Measurements from ENCODE around the gene CEP152. TPM values are rescaled to one million over a fixed set of nuclear protein-coding genes. Genes with fewer than 3 reads are reported as not detected.

The CEP152 gene
- total RNA-seq, 3 donors from 2014 or later: 5.3 to 13.5 (median 5.9) TPM

- intact Hi-C loops (cut with DNase I; ENCODE audit: low total_unique reads): no loop called here
- Histone ChIP-seq H3K9me3 (no peaks in the 10 kb centered on the region), H3K27ac (no peak overlapping the region)
Measured at GRCh38 chr15:48800245-48800644, 10.6 kb downstream of the CEP152 start.

GRCh38 chr15:48798319-48798718 is 12.6 kb downstream of the CEP152 start:
- Histone ChIP-seq H3K36me3 (no peaks in the 10 kb centered on the region), H3K27me3 (no peaks in the 10 kb centered on the region), H3K27ac (no peak overlapping the region), H3K4me1 (no peaks in the 10 kb centered on the region), H3K4me3 (no peak overlapping the region), H3K9me3 (no peaks in the 10 kb centered on the region)
- TF ChIP-seq POLR2A (IDR thresholded peaks at IDR 0.05) (no peak), CTCF (IDR thresholded peaks at IDR 0.05) (no peak), POLR2AphosphoS5 (IDR thresholded peaks at IDR 0.05) (no peak)
- DNase-seq (ENCODE audit: low spot score in 2 of 2): no peak
- intact Hi-C loops (cut with DNase I; ENCODE audit: low total_unique reads): no loop called here

More at GRCh38 chr15:48800245-48800644, 10.6 kb downstream of the CEP152 start:
- Histone ChIP-seq H3K4me1 (no peaks in the 10 kb centered on the region), H3K4me3 (no peak overlapping the region), H3K36me3 (no peaks in the 10 kb centered on the region), H3K27me3 (no peaks in the 10 kb centered on the region)
- TF ChIP-seq CTCF (IDR thresholded peaks at IDR 0.05) (no peak), POLR2A (IDR thresholded peaks at IDR 0.05) (no peak)
- no peak for DNase-seq (ENCODE audit: low spot score in 2 of 2)

GRCh38 chr15:48796930-48797329 is 13.9 kb downstream of the CEP152 start:
- H3K4me1 ChIP-seq: no peaks in the 10 kb centered on the region
- intact Hi-C loops (cut with DNase I; ENCODE audit: low total_unique reads): no loop called here
- TF ChIP-seq POLR2AphosphoS5 (IDR thresholded peaks at IDR 0.05) (no peak), POLR2A (IDR thresholded peaks at IDR 0.05) (no peak), CTCF (IDR thresholded peaks at IDR 0.05) (no peak)
- no peaks in the 10 kb centered on the region for H3K27me3 ChIP-seq
- no peak for DNase-seq (ENCODE audit: low spot score in 2 of 2)
- H3K36me3 ChIP-seq: no peaks in the 10 kb centered on the region
- peak overlapping the region; percentile 21 to 37 for H3K27ac ChIP-seq
- no peaks in the 10 kb centered on the region for H3K9me3 ChIP-seq
- no peak overlapping the region for H3K4me3 ChIP-seq

DNA sequence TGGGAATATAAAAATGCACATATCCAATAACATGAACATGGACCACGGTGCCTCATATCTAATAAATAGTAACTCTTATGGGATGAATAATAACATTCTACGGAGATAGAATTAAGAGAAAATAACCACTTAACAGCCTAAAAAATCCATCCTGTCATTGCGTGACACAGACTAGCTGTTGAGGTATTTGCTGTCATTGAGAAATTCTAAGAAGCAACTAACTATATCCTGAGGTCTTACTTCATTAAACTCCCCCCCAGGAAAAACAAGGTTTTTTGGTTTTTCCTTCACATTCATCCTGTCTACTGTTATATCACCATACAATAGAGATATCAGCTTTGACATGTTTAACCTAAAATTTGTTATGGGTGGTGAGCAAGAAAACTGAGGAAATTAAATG is 14.3 kb downstream of the CEP152 start:
- peak overlapping the region; percentile 21 to 37 for H3K27ac ChIP-seq
- intact Hi-C loops (cut with DNase I; ENCODE audit: low total_unique reads): no loop called here
- no peaks in the 10 kb centered on the region for H3K9me3 ChIP-seq
- no peak for TF ChIP-seq CTCF (IDR thresholded peaks at IDR 0.05)
- no peak for TF ChIP-seq POLR2AphosphoS5 (IDR thresholded peaks at IDR 0.05)
- no peak for TF ChIP-seq POLR2A (IDR thresholded peaks at IDR 0.05)
- H3K4me3 ChIP-seq: no peak overlapping the region
- no peaks in the 10 kb centered on the region for H3K4me1 ChIP-seq
- no peaks in the 10 kb centered on the region for H3K27me3 ChIP-seq
- DNase-seq (ENCODE audit: low spot score in 2 of 2): no peak
- H3K36me3 ChIP-seq: no peaks in the 10 kb centered on the region

GRCh38 chr15:48795901-48796300 is 15.0 kb downstream of the CEP152 start:
- Histone ChIP-seq H3K27me3 (no peaks in the 10 kb centered on the region), H3K4me3 (no peak overlapping the region), H3K4me1 (no peaks in the 10 kb centered on the region), H3K27ac (no peak overlapping the region), H3K9me3 (no peaks in the 10 kb centered on the region), H3K36me3 (no peaks in the 10 kb centered on the region)
- intact Hi-C loops (cut with DNase I; ENCODE audit: low total_unique reads): no loop called here
- TF ChIP-seq POLR2A (IDR thresholded peaks at IDR 0.05) (no peak), POLR2AphosphoS5 (IDR thresholded peaks at IDR 0.05) (no peak), CTCF (IDR thresholded peaks at IDR 0.05) (no peak)
- no peak for DNase-seq (ENCODE audit: low spot score in 2 of 2)
